ENCODE results near the gene ACBD3.

Gene ACBD3

DNA sequence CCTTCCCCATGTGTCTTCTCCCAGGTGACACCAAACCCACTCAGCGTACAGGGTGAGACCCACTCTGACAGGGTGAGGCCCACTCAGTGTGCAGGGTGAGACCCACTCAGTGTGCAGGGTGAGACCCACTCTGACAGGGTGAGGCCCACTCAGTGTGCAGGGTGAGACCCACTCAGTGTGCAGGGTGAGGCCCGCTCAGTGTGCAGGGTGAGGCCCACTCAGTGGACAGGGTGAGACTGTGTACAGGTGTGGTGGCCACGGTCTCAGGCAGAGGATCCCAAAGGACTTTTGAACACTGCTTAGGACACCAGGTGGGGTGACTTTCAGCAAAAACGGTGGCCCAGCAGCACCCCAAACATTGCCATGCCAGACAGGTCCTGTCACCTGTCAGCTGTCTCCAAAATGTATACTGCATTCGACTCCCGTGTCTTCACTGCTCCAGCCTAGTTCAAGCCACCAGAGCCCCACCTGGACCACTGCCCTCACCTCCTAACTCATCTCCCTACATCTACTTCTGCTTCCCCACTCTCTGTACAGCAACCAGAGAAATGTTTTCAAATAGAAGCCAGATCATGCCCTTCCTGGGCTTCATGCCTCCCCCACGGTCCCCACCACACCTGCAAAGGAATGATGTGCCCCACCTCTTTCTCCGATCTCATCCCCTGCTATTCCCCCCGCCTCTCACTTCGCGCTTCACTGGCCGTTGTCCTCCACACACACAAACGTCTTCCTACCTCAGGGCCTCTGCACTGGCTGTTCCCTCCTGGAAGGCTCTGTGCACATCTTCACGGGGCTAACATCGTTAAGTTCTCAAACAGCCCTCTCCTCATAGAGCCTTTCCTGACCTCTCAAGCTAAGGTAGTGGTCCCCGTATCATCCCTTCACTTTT is 52.1 kb downstream of the ACBD3 start:
- DNase-seq (ENCODE audit: low read depth) = no peak

DNA sequence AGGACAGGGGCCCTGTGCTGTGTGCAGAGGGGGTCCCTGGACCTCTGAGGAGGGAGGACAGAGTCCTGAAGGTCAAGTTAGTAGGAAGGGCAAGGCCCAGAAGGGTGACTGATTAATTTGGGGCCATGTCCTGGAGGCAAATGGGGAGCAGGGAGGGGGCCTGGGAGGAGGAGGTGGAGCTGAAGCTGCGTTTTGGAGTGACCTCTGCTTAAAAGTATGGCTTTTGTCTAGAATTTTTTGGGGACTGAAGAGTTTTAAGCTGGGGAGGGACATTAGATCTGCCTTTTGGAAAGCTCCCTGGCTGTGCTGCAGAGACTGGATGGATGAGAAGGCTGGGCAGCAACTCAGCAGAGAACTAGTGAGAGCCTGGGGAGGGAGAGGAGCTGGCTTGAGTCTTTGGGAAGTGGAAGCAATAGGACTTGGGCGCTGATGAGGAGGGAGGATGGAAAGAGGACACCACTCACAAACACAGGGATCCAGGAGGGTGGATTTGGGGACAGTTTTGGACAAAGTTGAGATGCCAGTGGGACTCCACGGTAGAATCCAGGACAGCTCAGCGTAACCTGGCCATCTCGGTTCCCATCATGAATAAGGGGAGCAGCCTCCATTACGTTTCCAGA is 52.9 kb downstream of the ACBD3 start:
- DNase-seq (ENCODE audit: low read depth) = no peak

DNA sequence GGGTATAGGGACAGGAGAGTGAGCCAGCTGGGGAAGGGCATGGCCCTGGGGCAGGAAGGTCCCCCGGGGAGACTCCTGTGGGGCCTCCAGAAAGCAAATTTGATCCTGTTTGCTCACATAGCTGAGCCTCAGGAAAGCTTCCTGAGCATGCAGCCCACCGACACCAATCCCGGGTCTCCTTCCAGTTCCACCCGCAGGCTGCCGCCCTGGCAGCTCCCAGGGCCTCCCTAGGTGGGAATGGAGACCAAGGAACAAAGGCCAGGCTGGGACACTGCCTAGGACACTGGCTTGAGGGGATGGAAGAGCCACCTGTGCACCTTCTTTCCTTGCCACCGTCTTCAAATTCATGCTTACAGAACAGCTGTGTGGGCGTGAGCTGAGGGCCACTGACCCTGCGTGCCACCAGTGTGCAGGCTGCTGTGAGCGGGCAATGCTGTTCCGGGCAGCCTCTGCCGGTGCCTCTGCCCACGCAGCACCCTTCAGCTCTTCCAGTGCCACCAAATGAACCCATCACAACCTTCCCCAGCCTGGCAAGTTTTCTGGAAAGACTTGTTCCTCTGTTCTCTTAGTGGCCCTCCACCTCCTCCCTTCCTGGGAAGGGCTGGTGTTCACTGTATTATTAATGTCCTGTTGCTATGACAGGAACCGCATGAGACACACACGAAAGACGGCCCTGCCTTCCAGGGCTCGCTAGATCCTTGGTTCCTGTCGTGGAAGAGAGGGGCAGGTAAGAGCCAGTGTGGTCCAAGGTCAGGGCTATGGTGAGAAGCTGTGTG is 53.6 kb downstream of the ACBD3 start:
- no peak for DNase-seq (ENCODE audit: low read depth)

DNA sequence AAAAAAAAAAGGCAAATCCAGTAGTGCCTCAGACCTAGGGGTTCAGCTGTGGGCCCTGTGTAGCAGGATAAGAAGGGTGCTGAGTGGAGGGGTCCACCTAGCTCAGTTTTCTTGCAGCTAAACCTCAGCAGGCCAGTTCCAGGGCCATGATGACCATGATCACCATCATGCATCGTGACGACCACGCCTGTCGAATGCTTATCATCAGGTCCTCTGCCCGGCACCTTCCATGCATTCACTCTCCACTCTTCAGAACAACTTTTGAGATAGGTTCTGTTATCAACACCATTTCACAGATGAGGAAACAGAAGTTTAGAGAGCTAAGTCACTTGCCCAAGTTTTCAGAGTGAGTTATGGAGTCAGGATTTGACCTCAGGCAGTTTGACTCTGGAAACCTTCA is 54.9 kb downstream of the ACBD3 start:
- no peak for DNase-seq (ENCODE audit: low read depth)

DNA sequence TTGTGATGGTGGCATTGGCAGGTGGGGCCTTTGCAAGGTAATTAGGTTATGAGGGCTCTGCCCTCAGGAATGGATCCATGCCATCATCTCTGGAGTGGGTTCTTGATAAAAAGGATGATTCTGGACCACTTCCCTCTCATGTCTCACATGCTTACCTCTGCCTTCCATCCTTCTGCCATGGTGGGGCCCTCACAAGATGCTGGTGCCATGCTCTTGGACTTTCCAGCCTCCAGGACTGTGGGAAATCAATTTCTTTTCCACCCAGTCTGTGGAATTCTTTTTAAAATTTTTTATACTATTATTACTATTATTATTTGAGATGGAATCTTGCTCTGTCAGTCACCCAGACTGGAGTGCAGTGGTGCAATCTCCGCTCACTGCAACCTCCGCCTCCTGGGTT is 57.3 kb downstream of the ACBD3 start:
- DNase-seq (ENCODE audit: low read depth) = no peak

DNA sequence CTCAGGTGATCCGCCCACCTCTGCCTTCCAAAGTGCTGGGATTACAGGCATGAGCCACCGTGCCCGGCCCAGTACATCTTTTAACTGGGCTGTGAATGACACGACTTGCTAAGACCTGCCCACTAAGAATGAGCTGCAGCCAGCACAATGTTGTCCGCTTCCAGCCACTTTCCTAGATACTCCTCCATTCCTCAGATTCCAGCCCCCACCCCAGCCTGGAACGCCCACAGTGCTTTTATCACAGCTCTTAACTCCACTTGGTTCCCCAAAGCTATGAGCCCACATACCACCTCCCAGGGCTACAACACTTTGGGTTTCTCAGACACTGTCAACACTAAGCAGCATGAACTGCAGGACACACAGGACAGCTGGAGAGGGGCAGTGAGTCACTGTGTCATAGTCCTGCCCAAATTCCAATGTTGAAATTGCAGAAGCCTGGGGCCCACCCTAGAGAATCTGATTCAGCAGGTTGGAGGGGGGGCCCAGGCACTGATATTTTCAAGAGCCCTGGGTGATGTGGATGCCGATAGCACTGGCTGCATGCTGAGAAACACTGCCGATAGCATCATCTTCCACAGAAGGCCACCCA is 58.0 kb downstream of the ACBD3 start:
- DNase-seq (ENCODE audit: low read depth) = no peak

DNA sequence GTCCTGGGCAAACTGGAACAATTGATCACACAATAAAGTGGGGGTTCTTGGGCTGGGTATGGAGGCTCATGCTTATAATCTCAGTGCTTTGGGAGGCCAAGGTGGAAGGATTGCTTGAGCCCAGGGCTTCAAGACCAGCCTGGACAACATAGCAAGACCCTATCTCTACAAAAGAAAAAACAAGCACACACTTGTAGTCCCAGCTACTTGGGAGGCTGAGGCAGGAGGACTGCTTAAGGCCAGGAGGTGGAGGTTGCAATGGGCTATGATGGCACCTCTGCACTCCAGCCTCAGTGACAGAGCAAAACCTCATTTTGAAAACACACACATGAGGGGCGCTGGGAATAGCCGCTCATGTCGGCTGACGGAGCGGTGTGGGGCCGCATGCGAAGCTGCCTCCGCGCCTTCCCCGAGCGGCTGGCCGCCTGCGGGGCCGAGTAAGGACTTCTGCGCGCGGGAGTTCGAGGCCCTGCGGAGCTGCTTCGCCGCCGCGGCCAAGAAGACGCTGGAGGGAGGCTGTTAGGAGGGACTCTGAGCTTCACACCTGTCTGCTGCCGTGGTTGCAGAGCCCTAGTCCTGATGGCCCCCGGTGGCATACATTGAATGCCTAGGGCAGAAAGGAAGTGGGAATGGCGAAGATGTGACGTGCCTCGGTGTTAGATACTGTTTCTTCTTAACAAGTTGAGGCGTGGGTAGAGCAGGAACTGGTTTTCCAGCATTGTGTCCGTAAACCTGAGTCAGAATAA is 59.5 kb downstream of the ACBD3 start:
- DNase-seq (ENCODE audit: low read depth) = no peak

DNA sequence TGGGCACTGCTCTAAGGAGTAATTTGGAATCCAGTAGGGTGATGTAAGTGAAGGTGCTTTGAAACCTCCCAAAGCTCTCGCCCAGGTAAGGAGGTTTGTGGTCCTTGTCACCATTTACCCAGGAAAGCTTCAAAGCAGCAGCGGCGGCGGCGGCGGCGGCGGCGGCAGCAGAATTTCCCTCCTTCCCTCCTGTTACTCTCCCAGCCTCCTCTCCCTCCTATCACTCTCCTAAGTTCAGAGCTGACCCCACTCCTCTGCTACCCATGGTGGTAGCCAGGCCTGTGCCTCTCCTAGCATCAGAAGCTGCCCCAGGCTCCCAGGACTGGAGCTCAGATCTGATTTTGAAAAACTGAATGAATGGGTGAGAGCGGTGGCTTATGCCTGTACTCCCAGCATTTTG is 60.7 kb downstream of the ACBD3 start:
- no peak for DNase-seq (ENCODE audit: low read depth)

DNA sequence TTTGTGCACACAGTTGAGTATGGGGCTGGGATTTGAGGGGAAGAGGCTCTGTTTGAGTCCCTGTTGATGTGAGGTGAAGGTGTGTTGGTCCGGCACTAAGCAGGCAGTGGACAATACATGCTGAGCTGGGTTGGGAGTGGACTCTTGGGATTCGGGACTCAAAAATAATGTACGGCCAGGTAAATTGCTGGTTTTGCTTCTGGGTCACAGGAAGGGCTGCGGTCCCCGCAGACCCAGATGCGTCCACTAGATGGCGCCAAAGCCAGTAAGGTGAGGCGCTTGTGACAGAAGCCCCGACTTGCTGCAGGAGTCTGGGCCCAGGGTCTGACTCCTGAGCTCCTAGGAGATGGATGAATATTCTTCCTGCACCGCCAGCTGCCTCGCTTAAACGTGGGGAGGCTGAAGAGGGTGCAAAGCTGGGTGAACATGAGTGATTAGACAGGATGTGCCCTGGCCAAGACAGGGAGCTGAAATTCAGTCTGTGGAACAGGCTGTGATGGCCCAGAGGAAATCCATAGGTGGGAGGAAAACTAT is 61.4 kb downstream of the ACBD3 start:
- DNase-seq (ENCODE audit: low read depth) = no peak

DNA sequence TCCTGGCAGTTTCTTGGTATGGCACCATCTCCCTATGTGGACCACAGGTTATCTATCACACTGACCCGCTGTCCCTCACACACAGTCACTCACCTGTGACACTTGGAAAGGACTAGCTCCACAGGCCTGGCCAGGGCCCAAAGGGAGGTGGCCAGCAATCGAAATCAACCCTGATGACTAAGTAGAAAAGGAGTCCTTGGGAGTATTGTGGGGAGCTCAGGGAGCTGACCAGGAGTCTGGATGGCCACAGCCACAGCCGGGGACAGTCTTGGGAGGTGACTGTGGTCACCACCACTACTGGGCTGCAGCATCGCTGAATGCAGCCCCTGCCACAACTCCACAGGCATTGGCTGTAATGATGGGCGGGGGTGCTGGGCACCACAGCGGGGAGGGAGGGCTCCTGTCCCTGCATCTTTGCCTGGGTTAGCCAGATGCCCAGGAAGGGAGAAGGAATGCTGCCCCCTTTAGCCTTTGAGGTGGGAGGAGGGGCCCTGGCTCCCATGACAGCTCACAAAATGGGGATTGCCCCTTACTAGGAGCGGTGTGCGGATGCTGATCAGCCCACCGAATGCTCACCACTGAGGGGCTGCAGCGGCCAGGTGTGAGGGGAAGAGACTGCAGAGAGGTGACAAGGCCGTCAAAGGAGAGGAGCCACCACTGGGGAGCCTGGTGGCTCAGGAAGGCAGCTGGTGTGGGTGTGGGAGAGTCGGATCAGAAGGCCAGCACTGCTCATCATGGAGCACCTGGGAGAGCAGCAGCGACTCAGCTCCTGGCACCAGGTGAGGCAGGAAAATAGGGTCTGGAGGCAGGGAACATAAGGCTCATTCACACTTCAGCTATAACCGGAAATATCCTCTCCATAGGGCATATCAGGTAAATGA is 62.7 kb downstream of the ACBD3 start:
- no peak for DNase-seq (ENCODE audit: low read depth)

DNA sequence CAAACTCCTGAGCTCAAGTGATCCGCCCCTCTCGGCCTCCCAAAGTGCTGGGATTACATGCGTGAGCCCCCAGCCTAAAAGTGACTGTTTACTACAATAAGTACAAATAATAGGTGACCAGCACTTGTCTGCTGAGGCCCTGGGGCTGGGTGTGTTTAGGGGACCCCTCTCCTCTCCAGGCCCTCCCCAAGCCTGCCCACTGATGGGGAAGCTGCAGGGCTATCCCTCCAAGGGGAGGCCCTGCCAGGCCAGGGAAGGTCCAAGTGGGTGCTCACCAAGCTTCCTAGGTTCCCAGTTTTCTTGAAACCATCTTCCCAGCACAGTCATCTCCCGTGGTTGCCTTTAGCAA is 63.4 kb downstream of the ACBD3 start:
- no peak for DNase-seq (ENCODE audit: low read depth)

DNA sequence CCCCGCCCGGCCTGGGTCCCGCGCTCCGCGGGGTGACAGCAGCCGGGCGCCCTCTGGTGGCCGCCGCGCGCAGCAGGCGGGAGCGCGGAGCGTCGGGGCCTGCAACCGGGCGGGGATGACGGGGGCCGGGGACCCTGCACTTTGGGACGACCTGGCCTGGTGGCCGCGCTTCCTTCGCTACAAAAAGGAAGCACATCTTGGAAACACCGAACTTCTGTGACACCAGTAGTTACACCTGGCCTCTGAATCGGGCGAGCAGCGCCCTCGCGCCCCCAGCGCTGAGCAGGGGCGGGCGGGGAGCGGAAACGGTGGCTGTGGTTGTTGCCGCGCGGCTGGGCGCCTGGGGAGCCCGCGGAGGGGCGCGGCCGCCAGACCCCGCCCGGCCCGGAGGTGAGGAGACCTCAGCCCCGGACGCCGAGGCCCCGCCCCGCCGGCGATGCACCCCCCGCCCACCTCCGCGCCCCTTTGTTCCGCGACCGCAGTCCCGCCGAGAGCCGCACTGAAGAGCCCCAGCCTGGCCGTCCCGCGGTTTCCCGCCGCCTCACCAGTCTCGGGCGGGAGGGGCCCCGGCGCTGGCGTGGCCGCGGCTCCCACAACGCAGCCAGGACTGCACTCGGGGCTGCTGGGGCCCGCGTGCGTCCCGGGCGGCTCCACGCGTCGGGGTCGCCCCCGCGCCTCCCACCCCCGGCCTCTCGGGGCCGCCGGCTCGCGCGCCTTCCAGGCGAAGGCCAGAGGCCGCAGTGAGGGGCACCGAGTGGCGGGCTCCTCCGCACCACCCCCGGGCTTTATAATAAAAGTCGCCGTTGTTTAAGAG is 64.7 kb downstream of the ACBD3 start:
- no peak for DNase-seq (ENCODE audit: low read depth)

DNA sequence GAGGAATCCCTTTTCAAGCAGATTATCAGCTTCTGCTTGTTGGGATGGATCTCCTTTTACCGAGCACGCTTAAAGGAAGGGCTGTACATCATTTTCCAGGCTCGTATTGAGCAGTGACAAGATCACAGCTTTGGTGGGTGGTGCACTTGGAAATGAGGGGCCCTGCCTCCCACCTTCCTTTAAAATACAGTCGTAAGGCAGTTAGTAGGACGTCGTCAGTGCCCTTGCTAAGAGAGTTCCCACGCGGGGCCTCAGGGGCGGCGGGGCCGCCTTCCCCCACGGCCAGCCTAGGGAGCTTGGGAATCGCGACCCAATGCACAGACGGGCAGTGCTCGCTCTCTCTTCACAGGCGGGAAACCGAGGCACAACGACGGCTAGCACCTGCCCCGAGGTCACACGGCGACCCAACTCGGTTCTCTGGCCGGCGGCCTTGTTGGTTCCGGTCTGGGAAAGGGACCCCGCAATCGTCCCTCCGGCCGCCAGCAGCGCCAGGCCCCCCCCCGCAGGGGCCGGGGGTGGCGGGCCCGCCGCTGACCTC is 65.4 kb downstream of the ACBD3 start:
- DNase-seq (ENCODE audit: low read depth) = no peak

DNA sequence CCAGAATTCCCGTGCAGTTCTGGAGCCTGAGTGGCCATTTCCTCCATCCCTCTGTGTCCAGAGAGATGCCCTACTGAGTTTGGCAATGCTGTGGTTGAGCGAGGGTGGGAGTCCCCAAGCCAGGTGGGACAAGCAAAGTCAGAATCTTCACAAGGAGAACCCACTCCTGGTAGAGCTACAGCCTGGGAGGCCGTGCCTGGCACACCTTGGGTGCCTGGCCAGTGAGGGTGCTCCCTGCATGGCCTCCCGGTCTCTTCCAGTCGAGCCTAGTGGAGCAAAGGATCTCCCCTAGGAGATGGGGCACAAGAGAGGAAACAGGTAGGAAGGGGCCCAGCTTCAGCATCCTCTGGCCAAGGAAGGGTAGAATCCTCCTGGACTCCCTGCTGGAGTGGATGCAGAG is 66.1 kb downstream of the ACBD3 start:
- DNase-seq (ENCODE audit: low read depth) = no peak

DNA sequence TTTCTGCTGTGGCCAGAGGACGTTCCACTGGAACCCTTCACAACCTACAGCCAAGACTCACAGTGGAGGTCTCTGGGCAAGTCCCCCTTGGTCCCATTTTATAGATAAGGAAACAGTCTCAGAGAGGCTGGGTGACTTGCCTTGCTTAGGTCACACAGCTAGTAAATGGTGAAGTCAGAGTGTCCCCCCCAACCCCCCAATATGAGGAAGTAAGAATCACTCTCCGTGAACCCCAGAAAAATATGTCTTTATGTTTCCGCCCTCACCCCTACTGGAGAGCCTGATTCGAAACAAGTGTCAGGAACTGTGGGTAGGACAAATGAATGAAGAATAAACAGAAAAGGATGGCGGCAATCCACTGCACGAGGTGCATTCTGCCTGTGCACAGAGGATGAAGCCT is 67.4 kb downstream of the ACBD3 start:
- DNase-seq (ENCODE audit: low read depth) = no peak

DNA sequence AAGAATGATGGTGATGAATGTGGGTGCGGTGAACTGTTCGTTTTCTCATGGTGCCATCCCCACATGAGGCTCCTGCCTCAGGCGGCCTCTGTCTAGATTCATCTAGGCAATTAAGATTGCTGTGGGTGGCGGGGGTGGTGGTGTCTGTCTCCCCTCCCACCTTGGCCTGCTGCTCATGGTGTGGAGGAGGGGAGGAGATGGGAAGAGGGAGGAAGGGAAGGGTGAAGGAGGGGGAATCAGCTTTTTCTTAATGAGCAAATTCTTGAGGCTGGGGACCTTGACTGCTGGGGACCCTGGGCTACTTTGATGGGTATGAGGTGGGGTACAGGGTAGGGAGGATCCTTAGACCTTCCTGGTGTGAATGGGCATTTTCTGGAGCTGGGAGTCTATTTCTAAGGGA is 68.2 kb downstream of the ACBD3 start:
- DNase-seq (ENCODE audit: low read depth) = no peak

DNA sequence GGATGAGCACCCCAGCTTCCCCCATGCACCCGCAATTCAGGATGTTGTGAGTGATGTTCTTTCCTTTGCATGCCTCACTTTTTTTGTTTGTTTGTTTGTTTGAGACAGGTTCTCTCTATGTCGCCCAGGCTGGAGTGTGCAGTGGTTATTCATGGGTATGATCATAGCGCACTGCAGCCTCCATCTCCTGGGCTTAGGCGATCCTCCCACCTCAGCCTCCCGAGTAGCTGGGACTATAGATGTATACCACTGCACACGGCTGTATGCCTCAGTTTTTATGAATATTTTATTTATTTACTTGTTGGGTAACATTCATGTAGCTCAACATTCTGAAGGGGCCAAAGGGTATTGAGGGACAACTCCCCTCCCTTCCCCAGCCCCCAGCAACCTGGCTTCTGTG is 69.2 kb downstream of the ACBD3 start:
- DNase-seq (ENCODE audit: low read depth) = no peak

DNA sequence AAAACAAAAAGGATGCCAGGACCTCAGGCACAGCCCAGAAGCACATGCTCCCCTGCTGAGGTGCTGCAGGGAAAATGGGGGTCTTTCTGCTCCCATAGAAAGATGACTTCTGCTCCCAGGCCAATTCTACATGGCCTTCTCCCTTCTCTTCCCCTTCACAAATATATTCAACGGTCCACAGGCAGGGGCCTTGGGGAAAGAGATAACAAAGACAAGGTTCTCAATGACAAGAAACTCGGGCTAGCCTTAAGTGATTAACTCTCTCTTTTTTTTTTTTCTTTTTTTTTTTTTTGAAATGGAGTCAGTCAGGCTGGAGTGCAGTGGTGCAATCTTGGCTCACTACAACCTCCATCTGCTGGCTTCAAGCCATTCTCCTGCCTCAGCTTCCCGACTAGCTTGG is 69.9 kb downstream of the ACBD3 start:
- DNase-seq (ENCODE audit: low read depth) = no peak

DNA sequence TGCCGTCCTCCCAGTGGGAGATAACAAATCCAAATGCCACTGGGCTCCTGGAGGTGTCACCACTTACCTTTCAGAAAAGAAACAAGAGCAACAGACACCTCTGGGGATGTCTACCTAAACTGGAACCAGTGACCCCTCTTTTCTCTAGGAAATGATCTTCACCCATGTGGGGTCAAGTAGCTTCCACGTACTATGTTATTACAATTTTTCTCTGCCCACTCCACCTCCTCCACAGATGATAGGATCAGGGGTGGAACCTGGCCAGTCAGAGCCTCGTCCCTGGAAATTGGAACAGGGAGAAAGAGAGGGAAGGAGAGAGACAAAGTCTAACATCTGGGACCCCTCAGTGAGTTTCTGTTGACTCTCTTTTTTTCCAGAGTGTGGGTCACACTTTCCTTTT is 73.9 kb downstream of the ACBD3 start:
- no peak for DNase-seq (ENCODE audit: low read depth)

DNA sequence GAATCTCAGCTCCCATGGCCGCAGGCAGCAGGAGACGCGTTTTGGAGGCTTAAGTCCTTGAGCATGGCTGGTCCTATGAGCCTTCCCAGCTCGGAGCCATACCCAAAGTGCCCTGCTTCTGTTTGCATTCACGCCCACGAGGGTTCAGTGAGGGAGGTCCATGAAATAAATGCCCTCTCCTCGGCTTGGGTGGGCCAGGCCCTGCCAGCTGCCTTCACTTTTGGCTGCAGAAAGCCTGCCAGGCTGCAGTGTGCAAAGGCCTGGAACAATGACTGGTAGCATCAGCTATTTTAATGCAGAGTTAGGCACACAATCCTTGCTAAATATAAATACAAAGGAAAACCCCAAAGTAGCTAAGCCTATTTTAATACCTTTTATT is 74.7 kb downstream of the ACBD3 start:
- DNase-seq (ENCODE audit: low read depth) = no peak

Measured in stromal cell of bone marrow (primary cell).